HEK293 (cell line): Measurements from ENCODE around the gene MGMT.

ENCODE experiments used
- CTCF ChIA-PET: fragments of 350-600 bp; formaldehyde crosslinking; extraction: SDS; loops from one replicate; lab custom pipeline; 2021; ENCODE audit warnings: antibody characterized with exemption; lab: Yijun Ruan, JAX
- POLR2A ChIA-PET: fragments of 300-600 bp; formaldehyde crosslinking; extraction: SDS; loops from one replicate; lab custom pipeline; 2020; ENCODE audit warnings: antibody characterized with exemption, inconsistent platforms; lab: Yijun Ruan, JAX
- H3K27ac ChIP-seq: fragments of 200-500 bp; sonication (Bioruptor generic); 2 replicates; pipeline ENCODE4 v1.5.1; 2014; ENCODE audit warnings: low read depth, low read length, control low read depth, inconsistent platforms; ENCODE audit errors: extremely low read depth
- H3K36me3 ChIP-seq, 2 experiments: fragments of 200-500 bp in 1 of 2; sonication (Bioruptor generic) in 1 of 2; 1 replicate in 1 of 2; 2 replicates in 1 of 2; pipeline ENCODE4 v1.5.1; 2014 to 2017; ENCODE audit warnings: inconsistent platforms in 2 of 2, low read length in 2 of 2; ENCODE audit not compliant: control insufficient read depth in 2 of 2, insufficient read depth in 1 of 2
- H3K4me1 ChIP-seq: fragments of 200-500 bp; sonication (Bioruptor generic); 2 replicates; pipeline ENCODE4 v1.5.1; 2014; ENCODE audit warnings: mild to moderate bottlenecking, low read length, inconsistent platforms; ENCODE audit not compliant: control insufficient read depth, insufficient read depth
- H3K4me3 ChIP-seq: 2 replicates; pipeline ENCODE4 v1.5.1; 2011; ENCODE audit warnings: low read depth, mild to moderate bottlenecking, control low read depth, low read length, moderate library complexity
- H3K9me3 ChIP-seq: fragments of 200-500 bp; sonication (Bioruptor generic); 2 replicates; pipeline ENCODE4 v1.5.1; 2014; ENCODE audit warnings: low read depth, low read length, inconsistent platforms; ENCODE audit not compliant: control insufficient read depth, insufficient read depth
- KLF1 ChIP-seq: fragments of 450-650 bp; formaldehyde crosslinking; IDR thresholded peaks from 2 replicates; pipeline ENCODE4 v1.5.1; 2016; ENCODE audit warnings: missing biosample characterization, missing genetic modification characterization
- PRDM2 ChIP-seq: fragments of 450-650 bp; formaldehyde crosslinking; IDR thresholded peaks from 2 replicates; pipeline ENCODE4 v1.5.1; 2016; ENCODE audit warnings: missing biosample characterization, missing genetic modification characterization, borderline replicate concordance
- SP3 ChIP-seq: fragments of 450-650 bp; formaldehyde crosslinking; IDR thresholded peaks from 2 replicates; pipeline ENCODE4 v1.5.1; 2016; ENCODE audit warnings: missing biosample characterization, missing genetic modification characterization
- ZBTB11 ChIP-seq: fragments of 450-650 bp; formaldehyde crosslinking; conservative IDR thresholded peaks from 2 replicates; pipeline ENCODE4 v1.5.1; 2016; ENCODE audit warnings: low read depth, missing biosample characterization, missing genetic modification characterization
- ZBTB7A ChIP-seq: fragments of 450-650 bp; formaldehyde crosslinking; IDR thresholded peaks from 2 replicates; pipeline ENCODE4 v1.5.1; 2016; ENCODE audit warnings: low read depth, missing biosample characterization, missing genetic modification characterization
- ZFP69B ChIP-seq: fragments of 450-650 bp; formaldehyde crosslinking; IDR thresholded peaks from 2 replicates; pipeline ENCODE4 v1.5.1; 2016; ENCODE audit warnings: missing biosample characterization, missing genetic modification characterization
- ZIC2 ChIP-seq: fragments of 450-650 bp; formaldehyde crosslinking; IDR thresholded peaks from 2 replicates; pipeline ENCODE4 v1.5.1; 2016; ENCODE audit warnings: missing biosample characterization, missing genetic modification characterization

Gene MGMT

GRCh38 chr10:129772468-129773358 is 305.7 kb downstream of the MGMT start:
- no peak for TF ChIP-seq PRDM2 (tag by site-specific recombination)
- TF ChIP-seq KLF1 (tag by site-specific recombination) = 0 out of 2 replicates have a peak, but pooled peaks have one; percentile 22
- TF ChIP-seq, all 188 proteins: peak for 1
- CTCF ChIA-PET = interaction anchor here (1.1 kb wide), 1 partner anchor 12 kb away, joined by 3 read pairs; no protein-coding TSS in a partner anchor
- POLR2A ChIA-PET = no interaction called here

DNA sequence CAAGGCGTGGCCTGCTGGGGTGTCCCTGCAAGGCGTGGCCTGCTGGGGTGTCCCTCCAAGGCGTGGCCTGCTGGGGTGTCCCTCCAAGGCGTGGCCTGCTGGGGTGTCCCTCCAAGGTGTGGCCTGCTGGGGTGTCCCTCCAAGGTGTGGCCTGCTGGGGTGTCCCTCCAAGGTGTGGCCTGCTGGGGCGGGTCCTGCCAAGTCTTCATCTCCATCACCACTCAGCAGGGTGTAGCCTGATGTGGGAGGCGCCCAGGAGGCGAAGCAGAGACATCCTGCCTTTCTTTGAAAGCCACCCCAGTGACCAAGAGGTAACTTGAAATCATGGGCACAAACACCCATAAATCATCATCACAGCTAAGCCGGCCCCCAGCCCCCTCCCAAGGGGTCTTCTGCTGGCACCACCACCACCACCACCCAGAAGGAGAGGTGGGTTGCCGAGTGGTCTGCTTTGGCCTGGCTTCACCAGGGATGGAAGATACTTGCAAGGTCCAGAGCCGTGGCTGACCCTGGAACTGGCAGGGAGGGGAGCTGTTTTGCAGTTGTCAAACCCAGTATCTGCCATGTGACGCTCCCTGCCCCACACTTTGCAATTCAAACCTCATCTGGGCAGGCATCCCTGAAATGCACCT is 306.4 kb downstream of the MGMT start:
- ChIA-PET POLR2A (no interaction called here), CTCF (no interaction called here)
- Histone ChIP-seq H3K36me3 (no peaks in the 10 kb centered on the region), H3K27ac (no peak overlapping the region), H3K4me3 (no peak overlapping the region), H3K9me3 (no peaks in the 10 kb centered on the region), H3K4me1 (no peaks in the 10 kb centered on the region)
- TF ChIP-seq ZBTB11 (no peak), KLF1 (tag by site-specific recombination) (peak; percentile 45; the same call in 1 of the 2 replicates)

More at GRCh38 chr10:129772468-129773358, 305.7 kb downstream of the MGMT start:
- Histone ChIP-seq H3K9me3 (no peaks in the 10 kb centered on the region), H3K27ac (no peak overlapping the region), H3K4me3 (no peak overlapping the region), H3K36me3 (no peaks in the 10 kb centered on the region), H3K4me1 (no peaks in the 10 kb centered on the region)

DNA sequence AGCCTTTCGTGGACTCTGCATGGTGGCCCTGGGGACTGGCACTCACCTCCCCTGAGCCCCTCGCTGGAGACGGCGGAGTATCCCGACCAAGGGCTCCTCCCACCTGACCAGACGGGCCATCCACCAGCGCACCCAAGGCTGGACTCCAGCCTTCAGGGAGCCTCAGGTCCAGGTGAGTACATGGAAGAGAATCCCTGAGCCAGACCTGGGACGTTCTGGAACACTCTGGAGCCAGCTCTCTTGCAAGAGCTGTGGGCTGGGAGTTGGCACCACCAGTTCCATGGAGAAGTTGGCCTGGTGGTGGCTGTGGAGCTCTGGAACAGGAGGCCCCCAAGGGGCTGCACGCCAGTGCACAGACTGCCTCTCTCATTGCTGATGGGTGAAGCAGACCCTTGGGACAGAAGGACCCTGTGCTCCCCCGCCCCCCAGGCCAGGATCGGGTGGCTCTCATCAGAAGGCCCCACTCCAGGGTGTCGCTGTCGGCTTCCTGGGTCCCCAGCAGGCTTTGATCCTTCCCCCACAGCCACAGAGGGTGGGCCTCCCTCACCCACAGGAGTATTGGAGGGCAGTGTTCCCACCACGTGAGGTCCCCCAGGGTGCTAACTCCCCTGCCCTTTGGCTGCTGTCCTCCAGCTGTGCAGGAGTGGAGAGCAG is 307.2 kb downstream of the MGMT start:
- Histone ChIP-seq H3K36me3 (no peaks in the 10 kb centered on the region), H3K4me3 (no peak overlapping the region), H3K4me1 (no peaks in the 10 kb centered on the region), H3K9me3 (no peaks in the 10 kb centered on the region), H3K27ac (no peak overlapping the region)
- TF ChIP-seq ZIC2 (tag by site-specific recombination) = peak; percentile 62
- no peak for TF ChIP-seq ZFP69B (tag by site-specific recombination)
- no peak for TF ChIP-seq ZBTB7A (tag by site-specific recombination)
- no peak for TF ChIP-seq SP3 (tag by site-specific recombination)
- CTCF ChIA-PET = no interaction called here
- POLR2A ChIA-PET = no interaction called here
